ENCODE results near the gene OR14A2.
"Not testable (repeated sequence)": the region's sequence is repeated elsewhere in the genome, so short reads cannot be mapped to it uniquely, and the experiment has no call there.

OR14A2 gene

DNA sequence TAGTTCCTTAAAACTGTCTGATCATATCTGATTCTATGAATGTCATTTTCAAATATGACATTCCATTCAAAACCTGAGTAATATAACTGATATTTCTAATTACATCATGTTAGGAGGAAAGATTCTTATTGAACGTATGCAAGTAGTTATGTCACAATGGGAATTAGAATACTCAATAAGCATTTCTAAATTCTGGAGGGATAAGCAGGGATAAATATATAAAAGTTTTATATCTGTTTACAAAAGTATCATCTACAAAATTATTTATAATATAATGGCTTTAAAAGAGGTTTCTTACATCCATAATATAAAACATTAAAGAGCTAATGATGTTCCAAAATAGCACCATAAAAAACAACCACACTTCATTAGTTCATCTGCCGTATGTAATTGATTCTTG lies at the start of gene OR14A2:
OR14A2 (minus strand) TSS at position 101 of the 400 bp plus-strand sequence.
- Mint-ChIP-seq H3K4me1 (ENCODE audit: low read depth) (no peaks in the 10 kb centered on the region), H3K4me3 (no peak within 1 kb of the TSS)

DNA sequence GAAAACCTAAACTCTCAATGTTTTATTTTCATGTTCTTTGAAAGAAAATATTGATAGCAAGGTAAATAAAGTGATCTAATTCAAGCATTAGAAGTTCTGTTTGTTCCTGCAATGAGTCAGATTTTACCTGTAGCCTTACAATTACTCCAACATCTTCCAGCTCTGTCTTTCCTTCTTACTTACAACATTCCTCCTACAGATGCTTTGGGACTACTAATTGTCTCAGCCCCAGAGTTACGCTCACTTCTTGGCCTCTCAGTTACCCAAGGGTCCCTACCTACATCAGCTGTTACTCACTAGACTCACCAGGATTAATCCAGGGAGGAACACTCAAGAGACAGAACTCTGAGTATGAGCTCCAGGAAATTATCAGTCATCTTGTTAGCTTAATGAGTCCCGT lies 49.6 kb upstream of the OR14A2 start:
- no peak for DNase-seq
- no peak overlapping the region for H3K4me3 Mint-ChIP-seq
- H3K9me3 Mint-ChIP-seq: no peaks in the 10 kb centered on the region
- H3K36me3 Mint-ChIP-seq (ENCODE audit: low read depth): no peaks in the 10 kb centered on the region
- no peaks in the 10 kb centered on the region for H3K4me1 Mint-ChIP-seq (ENCODE audit: low read depth)
- no peaks in the 10 kb centered on the region for H3K27me3 Mint-ChIP-seq
- no peak overlapping the region for H3K27ac Mint-ChIP-seq

More for the DNA sequence above, at the start of gene OR14A2:
- no peak for DNase-seq
- no peak within 1 kb of the TSS for H3K27ac Mint-ChIP-seq
- H3K27me3 Mint-ChIP-seq: no peaks in the 10 kb centered on the region
- no peaks in the 10 kb centered on the region for H3K36me3 Mint-ChIP-seq (ENCODE audit: low read depth)
- H3K9me3 Mint-ChIP-seq: peaks cover 8% of the 10 kb centered on the region

DNA sequence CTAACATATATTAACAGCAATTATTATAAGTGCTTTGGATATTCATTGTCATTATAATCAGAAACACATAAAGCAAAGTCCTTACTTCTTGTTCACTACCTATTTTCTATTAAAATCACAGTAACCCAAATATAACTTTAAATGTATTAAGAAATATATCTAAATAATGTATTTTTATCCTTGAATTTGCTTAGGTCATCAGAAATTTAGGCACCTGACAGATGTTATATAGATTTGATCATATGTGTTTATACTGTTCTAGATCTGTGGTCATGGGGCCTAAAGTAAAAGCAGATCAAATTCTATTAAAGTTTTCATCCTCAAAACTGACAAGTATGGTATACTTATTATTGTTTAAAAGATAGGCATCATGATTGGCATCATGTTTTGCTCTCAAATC lies 21.7 kb upstream of the OR14A2 start:
- Mint-ChIP-seq H3K27me3 (no peaks in the 10 kb centered on the region), H3K27ac (no peak overlapping the region), H3K36me3 (ENCODE audit: low read depth) (no peaks in the 10 kb centered on the region), H3K9me3 (peaks cover 6% of the 10 kb centered on the region), H3K4me1 (ENCODE audit: low read depth) (no peaks in the 10 kb centered on the region), H3K4me3 (no peak overlapping the region)
- no peak for DNase-seq

GRCh38 chr1:247760456-247760855 lies 12.5 kb upstream of the OR14A2 start, which contains the start of gene OR1C1:
TSS of gene OR1C1 (minus strand) at chr1:247760556. CDS start at chr1:247758406, 2,150 bp downstream.
- no peaks in the 10 kb centered on the region for H3K9me3 Mint-ChIP-seq
- H3K4me3 Mint-ChIP-seq: no peak within 1 kb of the TSS
- no peak within 1 kb of the TSS for H3K27ac Mint-ChIP-seq
- H3K27me3 Mint-ChIP-seq: no peaks in the 10 kb centered on the region
- DNase-seq: no peak
- no peaks in the 10 kb centered on the region for H3K4me1 Mint-ChIP-seq (ENCODE audit: low read depth)
- H3K36me3 Mint-ChIP-seq (ENCODE audit: low read depth): no peaks in the 10 kb centered on the region

DNA sequence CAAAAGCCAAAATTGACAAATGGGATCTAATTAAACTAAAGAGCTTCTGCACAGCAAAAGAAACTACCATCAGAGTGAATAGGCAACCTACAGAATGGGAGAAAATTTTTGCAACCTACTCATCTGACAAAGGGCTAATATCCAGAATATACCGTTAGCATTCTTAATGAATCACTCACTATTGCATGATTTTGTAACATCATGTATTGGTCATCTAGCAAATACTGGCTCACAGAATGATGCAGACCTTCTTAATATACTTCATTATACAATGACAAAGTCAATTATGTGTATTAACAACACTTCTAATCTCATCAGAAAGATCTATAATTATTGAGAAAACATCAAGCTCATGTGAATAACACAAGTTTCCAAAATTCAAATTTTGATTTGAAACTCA lies 6.4 kb upstream of the OR14A2 start:
- H3K4me3 Mint-ChIP-seq; H3K27ac Mint-ChIP-seq; DNase-seq; H3K9me3 Mint-ChIP-seq; H3K27me3 Mint-ChIP-seq; H3K36me3 Mint-ChIP-seq (ENCODE audit: low read depth); H3K4me1 Mint-ChIP-seq (ENCODE audit: low read depth): not testable (repeated sequence)

GRCh38 chr1:247749870-247750269 lies 1.9 kb upstream of the OR14A2 start:
- H3K27ac Mint-ChIP-seq: no peak overlapping the region
- no peaks in the 10 kb centered on the region for H3K4me1 Mint-ChIP-seq (ENCODE audit: low read depth)
- no peaks in the 10 kb centered on the region for H3K36me3 Mint-ChIP-seq (ENCODE audit: low read depth)
- DNase-seq: no peak
- H3K27me3 Mint-ChIP-seq: no peaks in the 10 kb centered on the region
- H3K9me3 Mint-ChIP-seq: peaks cover 8% of the 10 kb centered on the region
- no peak overlapping the region for H3K4me3 Mint-ChIP-seq

DNA sequence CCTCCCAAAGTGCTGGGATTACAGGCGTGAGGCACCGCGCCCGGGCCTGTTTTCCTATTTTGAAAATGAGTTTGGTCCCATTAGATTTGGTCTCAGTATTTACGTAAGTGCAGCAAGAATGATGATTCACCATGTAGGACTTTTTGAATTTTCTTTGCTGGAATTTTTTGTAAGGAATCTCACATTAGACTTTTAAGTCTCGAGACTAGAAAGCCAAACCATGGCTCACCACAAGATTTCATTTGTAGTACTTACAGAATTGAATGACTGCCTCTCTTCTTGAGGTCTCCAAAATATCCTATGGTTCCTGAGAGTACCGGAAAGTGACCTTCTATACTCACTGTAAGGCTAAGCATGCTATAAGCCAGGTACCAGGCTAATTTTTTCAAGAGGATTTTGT lies 325 bp downstream of the OR14A2 start:
- Mint-ChIP-seq H3K4me1 (ENCODE audit: low read depth) (no peaks in the 10 kb centered on the region), H3K36me3 (ENCODE audit: low read depth) (no peaks in the 10 kb centered on the region), H3K4me3 (no peak overlapping the region), H3K27me3 (no peaks in the 10 kb centered on the region), H3K9me3 (peaks cover 8% of the 10 kb centered on the region), H3K27ac (no peak overlapping the region)
- no peak for DNase-seq

DNA sequence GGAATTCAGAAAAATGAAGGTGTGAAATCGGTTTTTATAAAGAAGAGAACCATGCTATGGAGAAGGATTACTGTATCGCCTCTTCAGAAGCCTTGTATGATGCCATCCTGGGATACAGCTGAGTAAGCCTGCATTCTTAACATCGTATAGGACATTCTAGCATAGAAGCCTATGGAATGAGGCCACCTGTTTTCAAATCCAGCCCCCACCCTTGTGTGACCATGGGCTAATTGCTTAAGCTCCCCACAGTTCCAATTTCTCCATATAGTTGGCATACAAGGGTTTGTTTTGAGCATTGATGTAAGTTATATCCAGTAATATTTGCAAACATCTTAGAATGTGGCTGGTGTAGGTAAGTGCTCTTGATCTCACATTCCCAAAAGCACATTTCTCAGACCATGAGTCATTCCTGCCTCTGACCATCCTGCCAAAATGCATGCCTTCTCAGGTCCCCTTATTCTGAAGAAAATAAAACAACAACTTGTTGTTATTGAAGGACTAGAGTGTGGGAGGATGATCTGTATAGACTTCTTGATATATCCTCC lies 1.5 kb downstream of the OR14A2 start:
- Mint-ChIP-seq H3K27ac (no peak overlapping the region), H3K4me3 (no peak overlapping the region), H3K9me3 (peaks cover 8% of the 10 kb centered on the region), H3K36me3 (ENCODE audit: low read depth) (no peaks in the 10 kb centered on the region), H3K27me3 (no peaks in the 10 kb centered on the region), H3K4me1 (ENCODE audit: low read depth) (no peaks in the 10 kb centered on the region)
- DNase-seq: no peak

- not testable (repeated sequence) for H3K27me3 Mint-ChIP-seq; H3K36me3 Mint-ChIP-seq (ENCODE audit: low read depth); H3K27ac Mint-ChIP-seq; H3K4me1 Mint-ChIP-seq (ENCODE audit: low read depth); DNase-seq; H3K4me3 Mint-ChIP-seq; H3K9me3 Mint-ChIP-seq
Measured at GRCh38 chr1:247742215-247742760, 5.7 kb downstream of the OR14A2 start.

GRCh38 chr1:247741756-247742155 lies 6.2 kb downstream of the OR14A2 start:
- no peaks in the 10 kb centered on the region for H3K4me1 Mint-ChIP-seq (ENCODE audit: low read depth)
- H3K27me3 Mint-ChIP-seq: no peaks in the 10 kb centered on the region
- H3K9me3 Mint-ChIP-seq: no peaks in the 10 kb centered on the region
- H3K4me3 Mint-ChIP-seq: no peak overlapping the region
- no peak for DNase-seq
- H3K27ac Mint-ChIP-seq: no peak overlapping the region
- H3K36me3 Mint-ChIP-seq (ENCODE audit: low read depth): no peaks in the 10 kb centered on the region

GRCh38 chr1:247740721-247741120 lies 7.2 kb downstream of the OR14A2 start:
- Mint-ChIP-seq H3K27ac (no peak overlapping the region), H3K4me1 (ENCODE audit: low read depth) (no peaks in the 10 kb centered on the region), H3K27me3 (no peaks in the 10 kb centered on the region), H3K36me3 (ENCODE audit: low read depth) (no peaks in the 10 kb centered on the region), H3K9me3 (no peaks in the 10 kb centered on the region), H3K4me3 (no peak overlapping the region)
- DNase-seq: no peak

DNA sequence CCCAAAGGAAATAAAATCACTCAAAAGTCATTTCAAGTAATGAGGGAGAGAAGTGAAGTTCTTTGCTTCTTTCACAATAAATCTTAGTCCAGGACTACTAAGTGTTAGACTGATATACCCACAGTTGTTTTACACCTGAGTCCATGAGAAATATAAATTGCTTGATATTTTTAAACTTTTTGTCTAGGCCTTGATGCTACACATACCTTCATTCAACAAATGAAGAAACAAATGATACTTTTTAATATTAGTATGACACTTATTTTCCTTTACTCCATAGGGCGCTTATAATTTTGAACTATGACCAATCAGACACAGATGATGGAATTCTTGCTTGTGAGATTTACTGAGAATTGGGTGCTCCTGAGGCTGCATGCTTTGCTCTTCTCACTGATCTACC lies 9.6 kb downstream of the OR14A2 start, which contains the start of gene OR14K1:
OR14K1 (plus strand) TSS at position 301 of the 400 bp plus-strand sequence; CDS start at position 301, 0 bp downstream.
- H3K27ac Mint-ChIP-seq: no peak within 1 kb of the TSS
- no peak within 1 kb of the TSS for H3K4me3 Mint-ChIP-seq
- no peaks in the 10 kb centered on the region for H3K27me3 Mint-ChIP-seq
- no peaks in the 10 kb centered on the region for H3K36me3 Mint-ChIP-seq (ENCODE audit: low read depth)
- no peak for DNase-seq
- no peaks in the 10 kb centered on the region for H3K9me3 Mint-ChIP-seq
- no peaks in the 10 kb centered on the region for H3K4me1 Mint-ChIP-seq (ENCODE audit: low read depth)

DNA sequence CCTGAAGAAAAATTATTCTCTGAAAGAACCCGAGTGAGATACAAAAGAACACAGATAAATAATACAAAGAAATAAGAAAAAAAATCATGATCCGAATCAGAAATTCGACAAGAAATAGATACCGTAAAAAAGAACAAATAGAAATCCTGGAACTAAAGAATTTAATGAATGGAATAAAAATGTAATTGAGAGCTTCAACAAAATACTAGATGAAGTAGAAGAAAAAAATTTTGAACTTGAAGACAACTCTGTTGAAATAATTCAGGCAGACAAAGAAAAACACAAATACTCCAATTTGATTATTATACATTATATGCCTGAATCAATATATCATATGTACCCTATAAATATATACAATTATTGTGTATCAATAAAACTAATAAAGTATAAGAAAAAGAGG lies 26.7 kb downstream of the OR14A2 start:
- Mint-ChIP-seq H3K27ac (no peak overlapping the region), H3K4me1 (ENCODE audit: low read depth) (no peaks in the 10 kb centered on the region), H3K9me3 (peaks cover 3% of the 10 kb centered on the region)

GRCh38 chr1:247716546-247716945 lies 31.4 kb downstream of the OR14A2 start, which contains the start of gene OR6F1:
TSS of gene OR6F1 (minus strand) at chr1:247716646. CDS start at chr1:247712755, 3,891 bp downstream.
- no peak for DNase-seq
- no peak within 1 kb of the TSS for H3K4me3 Mint-ChIP-seq
- H3K9me3 Mint-ChIP-seq: no peaks in the 10 kb centered on the region
- no peaks in the 10 kb centered on the region for H3K27me3 Mint-ChIP-seq
- H3K36me3 Mint-ChIP-seq (ENCODE audit: low read depth): no peaks in the 10 kb centered on the region
- no peaks in the 10 kb centered on the region for H3K4me1 Mint-ChIP-seq (ENCODE audit: low read depth)
- H3K27ac Mint-ChIP-seq: no peak within 1 kb of the TSS

More for the DNA sequence above, 26.7 kb downstream of the OR14A2 start:
- Mint-ChIP-seq H3K27me3 (no peaks in the 10 kb centered on the region), H3K4me3 (no peak overlapping the region), H3K36me3 (ENCODE audit: low read depth) (no peaks in the 10 kb centered on the region)
- no peak for DNase-seq

DNA sequence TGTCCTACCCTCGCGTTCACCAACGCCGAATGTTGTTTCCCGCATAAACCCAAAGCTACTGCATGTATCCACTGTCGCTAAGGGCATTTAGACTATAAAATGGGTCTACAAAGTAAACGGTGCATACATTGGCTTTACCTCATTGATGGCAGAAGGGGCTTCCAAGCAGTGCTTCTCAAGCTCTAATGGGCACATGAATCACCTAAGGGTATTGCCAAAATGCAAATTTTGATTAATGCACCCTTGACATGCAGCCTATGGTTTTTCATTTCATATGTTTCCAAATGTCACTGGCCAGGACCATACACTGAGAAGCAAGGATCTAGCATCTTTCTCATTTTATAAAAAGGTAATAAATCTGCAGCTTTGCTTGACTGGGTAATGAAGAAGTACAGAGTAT lies 34.2 kb downstream of the OR14A2 start:
- Mint-ChIP-seq H3K4me3 (no peak overlapping the region), H3K9me3 (no peaks in the 10 kb centered on the region), H3K4me1 (ENCODE audit: low read depth) (no peaks in the 10 kb centered on the region), H3K36me3 (ENCODE audit: low read depth) (no peaks in the 10 kb centered on the region), H3K27me3 (no peaks in the 10 kb centered on the region), H3K27ac (no peak overlapping the region)
- DNase-seq: no peak
